ENCODE data around the gene MS4A2.
"Not testable (repeated sequence)": the region's sequence is repeated elsewhere in the genome, so short reads cannot be mapped to it uniquely, and the experiment has no call there.

MS4A2 gene

DNA sequence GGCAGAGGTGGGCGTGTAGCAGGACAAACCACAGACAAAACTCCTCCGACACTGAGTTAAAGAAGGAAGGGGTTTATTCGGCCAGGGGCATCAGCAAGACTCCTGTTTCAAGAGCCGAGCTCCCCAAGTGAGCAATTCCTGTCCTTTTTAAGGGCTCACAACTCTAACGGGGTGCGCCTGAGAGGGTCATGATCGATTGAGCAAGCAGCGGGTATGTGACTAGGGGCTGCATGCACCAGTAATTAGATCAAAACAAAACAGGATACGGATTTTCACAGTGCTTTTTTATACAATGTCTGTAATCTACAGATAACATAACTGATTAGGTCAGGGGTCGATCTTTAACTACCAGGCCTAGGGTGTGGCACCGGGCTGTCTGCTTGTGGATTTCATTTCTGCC is 12.9 kb downstream of the MS4A2 start:
- DNase-seq (ENCODE audit: low read depth in 2 of 2): not testable (repeated sequence)

- not testable (repeated sequence) for DNase-seq (ENCODE audit: low read depth in 2 of 2)
Observed at GRCh38 chr11:60104471-60105115, 16.1 kb downstream of the MS4A2 start.

- DNase-seq (ENCODE audit: low read depth in 2 of 2): not testable (repeated sequence)
Observed at GRCh38 chr11:60108631-60109030, 20.2 kb downstream of the MS4A2 start.

- no peak for DNase-seq (ENCODE audit: low read depth in 2 of 2)
Observed at GRCh38 chr11:60111793-60112192, 23.3 kb downstream of the MS4A2 start.

DNA sequence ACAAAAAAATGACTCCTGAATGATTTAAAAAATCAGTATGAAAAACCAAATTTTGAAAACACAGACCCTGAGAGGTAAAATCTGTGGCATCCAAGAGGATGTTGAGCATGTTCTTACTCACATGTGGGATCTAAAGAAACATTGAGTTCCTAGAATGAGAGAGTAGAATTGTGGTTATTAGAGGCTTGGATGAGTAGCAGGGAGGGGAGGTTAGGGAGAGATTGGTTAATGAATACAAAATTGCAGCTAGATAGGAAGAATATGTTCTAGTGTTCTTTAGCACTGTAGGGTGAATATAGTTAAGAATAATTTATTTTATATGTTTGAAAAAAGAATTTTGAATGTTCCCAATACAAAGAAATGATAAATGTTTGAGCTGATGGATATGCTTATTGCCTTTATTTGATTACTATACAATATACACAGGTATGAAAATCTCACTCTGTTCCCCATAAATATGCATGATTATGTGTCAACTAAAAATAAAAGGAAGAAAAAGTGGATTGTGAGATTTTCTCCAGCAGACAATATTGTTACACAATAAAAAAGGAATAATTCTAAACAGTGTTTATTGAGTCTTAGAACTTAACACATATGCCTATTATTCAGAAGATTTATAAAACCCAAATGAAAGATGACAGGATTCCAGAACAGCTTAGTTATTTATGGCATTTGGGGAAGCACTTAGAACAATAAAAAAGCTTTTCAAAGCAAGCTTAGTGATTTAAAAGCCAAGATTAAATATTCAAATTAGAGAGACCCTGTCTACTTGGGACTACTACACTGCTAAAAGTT is 28.7 kb downstream of the MS4A2 start:
- DNase-seq (ENCODE audit: low read depth in 2 of 2): no peak

DNA sequence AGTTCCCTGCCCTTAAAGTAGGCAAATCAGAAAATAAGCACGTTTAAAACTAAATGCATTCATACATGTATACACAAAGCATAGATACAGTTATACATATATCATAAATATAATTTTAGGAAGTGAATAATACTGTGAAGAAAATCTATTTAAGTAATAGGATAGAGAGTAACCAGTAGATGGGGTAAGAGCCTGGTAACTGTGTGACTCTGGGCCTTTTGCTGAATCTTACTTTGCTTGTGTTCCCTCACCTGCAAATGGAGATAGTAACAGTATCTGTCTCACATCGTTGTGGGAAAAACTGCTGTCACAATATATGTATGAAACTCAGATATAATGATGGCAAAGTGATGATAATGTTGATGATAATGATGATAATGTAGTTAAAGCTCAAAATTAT is 29.9 kb downstream of the MS4A2 start:
- DNase-seq (ENCODE audit: low read depth in 2 of 2): no peak

- no peak for DNase-seq (ENCODE audit: low read depth in 2 of 2)
Observed at GRCh38 chr11:60119710-60120109, 31.2 kb downstream of the MS4A2 start.

GRCh38 chr11:60121264-60121663 is 32.8 kb downstream of the MS4A2 start:
- no peak for DNase-seq (ENCODE audit: low read depth in 2 of 2)

DNA sequence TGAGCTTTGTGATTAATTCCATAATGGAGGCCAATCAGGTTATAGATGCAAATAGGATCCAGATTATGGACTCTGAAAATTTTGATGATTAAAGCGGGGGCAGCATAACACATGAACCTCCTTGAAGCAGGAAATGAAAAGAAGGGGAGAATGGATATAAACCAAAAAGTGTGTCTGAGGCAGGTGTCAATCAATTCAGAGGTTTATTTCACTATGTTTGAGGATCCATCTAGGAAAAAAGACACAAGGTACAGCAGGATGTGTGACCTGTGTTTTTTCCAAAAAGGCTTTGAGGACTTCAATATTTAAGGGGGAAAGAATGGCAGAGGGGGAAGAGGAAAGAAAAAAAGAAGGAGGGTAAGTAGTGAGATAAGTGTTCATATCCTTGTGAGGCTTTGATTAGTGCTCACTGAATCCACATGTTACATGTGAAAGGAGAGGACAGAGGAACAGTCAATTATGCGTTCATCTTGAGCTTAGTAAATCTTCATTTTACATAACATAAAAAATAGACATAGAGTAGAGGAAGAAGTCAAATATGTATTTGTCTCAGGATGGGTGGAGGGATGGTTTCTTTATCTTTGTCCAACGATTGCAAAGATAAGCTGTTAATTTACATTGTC is 34.1 kb downstream of the MS4A2 start:
- no peak for DNase-seq (ENCODE audit: low read depth in 2 of 2)

GRCh38 chr11:60124802-60125432 is 36.5 kb downstream of the MS4A2 start:
- no peak for DNase-seq (ENCODE audit: low read depth in 2 of 2)

GRCh38 chr11:60125956-60126585 is 37.6 kb downstream of the MS4A2 start:
- DNase-seq (ENCODE audit: low read depth in 2 of 2): no peak

- no peak for DNase-seq (ENCODE audit: low read depth in 2 of 2)
Observed at GRCh38 chr11:60127311-60127811, 38.9 kb downstream of the MS4A2 start.

- no peak for DNase-seq (ENCODE audit: low read depth in 2 of 2)
Observed at GRCh38 chr11:60128376-60128775, 39.9 kb downstream of the MS4A2 start.

DNA sequence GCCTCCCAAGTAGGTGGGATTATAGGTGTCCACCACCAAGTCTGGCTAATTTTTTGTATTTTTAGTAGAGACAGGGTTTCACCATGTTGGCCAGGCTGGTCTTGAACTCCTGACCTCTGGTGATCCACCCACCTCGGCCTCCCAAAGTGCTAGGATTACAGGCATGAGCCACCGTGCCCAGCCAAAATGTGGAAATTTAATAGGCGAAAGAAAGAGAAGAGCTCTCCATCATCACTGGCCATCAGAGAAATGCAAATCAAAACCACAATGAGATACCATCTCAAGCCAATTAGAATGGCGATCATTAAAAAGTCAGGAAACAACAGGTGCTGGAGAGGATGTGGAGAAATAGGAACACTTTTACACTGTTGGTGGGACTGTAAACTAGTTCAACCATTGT is 40.4 kb downstream of the MS4A2 start:
- not testable (repeated sequence) for DNase-seq (ENCODE audit: low read depth in 2 of 2)

DNA sequence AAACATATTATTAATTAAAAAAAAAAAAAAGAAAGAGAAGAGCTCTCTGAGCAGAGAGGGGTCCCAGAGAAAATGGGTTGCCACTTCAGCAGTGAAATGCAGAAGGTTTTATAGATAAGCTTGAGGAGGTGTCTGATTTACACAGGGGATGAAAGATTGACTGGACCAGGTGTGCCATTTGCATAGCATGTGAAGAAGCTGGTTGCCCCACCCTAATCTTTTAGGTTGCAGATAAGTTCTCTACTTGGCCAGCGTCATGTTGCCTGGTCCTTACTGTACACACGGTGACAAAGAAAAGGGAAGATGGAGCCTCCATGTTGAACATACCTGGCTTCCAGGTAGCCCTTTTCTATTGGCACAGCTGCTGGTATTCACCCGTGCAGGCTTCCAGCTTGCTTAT is 41.4 kb downstream of the MS4A2 start:
- no peak for DNase-seq (ENCODE audit: low read depth in 2 of 2)

DNA sequence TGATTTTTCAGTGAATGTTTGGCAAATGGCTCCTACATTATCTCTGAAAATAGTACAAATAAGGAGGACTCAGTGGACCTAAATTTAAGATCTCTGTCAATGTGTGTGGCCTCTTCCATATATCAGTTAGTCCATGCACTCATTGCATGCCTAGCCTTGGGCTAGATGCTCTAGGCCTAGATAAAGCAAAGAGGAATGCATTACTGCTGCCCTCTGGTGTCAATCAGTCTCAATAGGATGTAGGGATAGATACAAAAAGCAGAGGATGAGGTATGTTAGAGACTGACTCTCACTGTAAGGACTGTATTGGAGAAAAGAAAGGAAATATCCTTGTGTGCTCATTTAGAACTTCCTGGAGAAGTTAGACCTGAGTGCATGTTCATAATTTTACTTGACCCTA is 42.0 kb downstream of the MS4A2 start:
- DNase-seq (ENCODE audit: low read depth in 2 of 2): no peak

DNA sequence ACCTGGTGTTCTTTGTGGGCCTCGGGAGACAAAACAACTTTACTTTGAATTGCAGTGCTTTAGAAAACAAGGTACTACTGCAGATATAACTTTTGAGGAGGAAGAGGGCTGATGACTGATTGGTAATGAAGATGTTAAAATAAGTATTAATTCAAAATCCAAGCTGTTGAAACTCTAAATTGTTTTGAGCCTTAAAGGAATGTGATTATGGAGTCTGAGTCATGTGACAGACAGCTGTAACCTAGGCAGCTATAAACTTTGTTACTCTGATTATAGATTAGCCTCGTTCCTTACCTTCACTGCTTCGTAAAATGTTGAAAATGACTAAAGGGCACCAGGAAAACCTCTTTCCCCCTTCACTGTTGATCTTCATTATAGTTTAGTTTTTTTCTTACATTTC is 43.4 kb downstream of the MS4A2 start:
- DNase-seq (ENCODE audit: low read depth in 2 of 2): no peak

GRCh38 chr11:60133917-60134316 is 45.5 kb downstream of the MS4A2 start:
- DNase-seq (ENCODE audit: low read depth in 2 of 2): no peak

- DNase-seq (ENCODE audit: low read depth in 2 of 2): no peak
Observed at GRCh38 chr11:60143768-60144167, 55.3 kb downstream of the MS4A2 start.

DNA sequence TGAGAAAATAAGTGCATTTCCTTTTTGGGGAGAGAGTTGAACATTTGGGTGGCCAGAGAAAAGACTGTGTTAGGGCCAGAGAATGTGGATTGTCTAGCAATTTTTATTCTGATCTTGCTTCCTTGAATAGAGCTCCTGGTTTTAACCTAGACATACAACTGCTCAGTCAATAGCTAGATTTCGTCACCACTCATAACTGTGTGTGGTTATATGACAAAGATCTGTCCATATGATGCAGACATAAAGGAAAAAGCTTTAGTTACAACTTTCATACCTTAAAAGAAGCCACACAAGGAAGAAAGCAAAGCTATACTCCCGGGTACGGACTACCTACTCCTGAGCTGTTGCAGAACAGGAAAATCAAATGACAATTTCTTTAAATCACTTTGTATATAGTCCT is 57.2 kb downstream of the MS4A2 start:
- DNase-seq (ENCODE audit: low read depth in 2 of 2): no peak
